Neuronal stem cell (in vitro differentiated cells): ENCODE results near the gene SLC2A4RG.

Source experiments
- DNase-seq: peaks from one replicate; pipeline ENCODE4 v3.0.0-alpha.2; 2013; ENCODE audit warnings: low spot score
- H2AFZ ChIP-seq: one replicate; pipeline ENCODE4 v1.6.1; 2013; ENCODE audit warnings: mild to moderate bottlenecking, low read length, inconsistent platforms
- H2AK5ac ChIP-seq: 2 replicates; pipeline ENCODE4 v1.6.1; 2013; ENCODE audit warnings: low read depth, mild to moderate bottlenecking, inconsistent platforms, low read length, moderate library complexity, mixed read lengths
- H2BK120ac ChIP-seq: 2 replicates; pipeline ENCODE4 v1.6.1; 2013; ENCODE audit warnings: low read depth, mild to moderate bottlenecking, inconsistent platforms, low read length, moderate library complexity, mixed read lengths
- H2BK12ac ChIP-seq: one replicate; pipeline ENCODE4 v1.6.1; 2013; ENCODE audit warnings: low read length, inconsistent platforms
- H2BK15ac ChIP-seq: 2 replicates; pipeline ENCODE4 v1.6.1; 2013; ENCODE audit warnings: mild to moderate bottlenecking, low read length, inconsistent platforms, mixed read lengths
- H2BK5ac ChIP-seq: one replicate; pipeline ENCODE4 v1.6.1; 2013; ENCODE audit warnings: inconsistent platforms, mild to moderate bottlenecking, low read length, moderate library complexity
- H3K14ac ChIP-seq: one replicate; pipeline ENCODE4 v1.6.1; 2013; ENCODE audit warnings: low read length, inconsistent platforms
- H3K18ac ChIP-seq: 2 replicates; pipeline ENCODE4 v1.6.1; 2013; ENCODE audit warnings: low read length, inconsistent platforms
- H3K23ac ChIP-seq: 2 replicates; pipeline ENCODE4 v1.6.1; 2013; ENCODE audit warnings: low read depth, mild to moderate bottlenecking, mixed read lengths, low read length, inconsistent platforms; ENCODE audit not compliant: poor library complexity
- H3K27ac ChIP-seq: replicated peaks from 3 replicates; pipeline ENCODE4 v1.5.1; 2013; ENCODE audit warnings: low read length, inconsistent platforms
- H3K27me3 ChIP-seq, 3 experiments: 2 replicates each; pipeline ENCODE4 v1.6.1; 2013; ENCODE audit warnings: low read length in 3 of 3, mild to moderate bottlenecking in 2 of 3, inconsistent platforms in 1 of 3, low read depth in 1 of 3, mixed read lengths in 1 of 3, moderate library complexity in 1 of 3; ENCODE audit not compliant: control insufficient read depth in 3 of 3, insufficient read depth in 3 of 3
- H3K36me3 ChIP-seq, 2 donors: replicated peaks in 1 of 2; 2 replicates each; pipeline ENCODE4 v1.6.1; 2013; ENCODE audit warnings: low read length in 2 of 2; ENCODE audit not compliant: control insufficient read depth in 2 of 2, insufficient read depth in 2 of 2
- H3K4ac ChIP-seq: 2 replicates; pipeline ENCODE4 v1.6.1; 2013; ENCODE audit warnings: inconsistent platforms, mild to moderate bottlenecking, low read length, moderate library complexity
- H3K4me1 ChIP-seq, 2 donors: 1 replicate in 1 of 2; 2 replicates in 1 of 2; pipeline ENCODE4 v1.6.1; 2013; ENCODE audit warnings: low read length in 2 of 2, low read depth in 1 of 2; ENCODE audit not compliant: control insufficient read depth in 2 of 2, insufficient read depth in 1 of 2
- H3K4me2 ChIP-seq: one replicate; pipeline ENCODE4 v1.6.1; 2013; ENCODE audit warnings: mild to moderate bottlenecking, low read length, inconsistent platforms; ENCODE audit not compliant: insufficient read depth, poor library complexity, severe bottlenecking
- H3K4me3 ChIP-seq, 2 donors: 2 replicates each; pipeline ENCODE4 v1.5.1; 2013; ENCODE audit warnings: low read length in 2 of 2, mild to moderate bottlenecking in 2 of 2, inconsistent platforms in 1 of 2, moderate library complexity in 1 of 2
- H3K79me1 ChIP-seq: one replicate; pipeline ENCODE4 v1.6.1; 2013; ENCODE audit warnings: low read depth, mild to moderate bottlenecking, inconsistent platforms, low read length, moderate library complexity
- H3K9ac ChIP-seq: one replicate; pipeline ENCODE4 v1.6.1; 2013; ENCODE audit warnings: mild to moderate bottlenecking, low read depth, low read length, inconsistent platforms; ENCODE audit not compliant: poor library complexity
- H3K9me3 ChIP-seq, 2 donors: replicated peaks in 1 of 2; 2 replicates each; pipeline versions ENCODE3 to v1.6.1; 2013; ENCODE audit warnings: low read length in 2 of 2, mild to moderate bottlenecking in 2 of 2, inconsistent platforms in 1 of 2, low read depth in 1 of 2, mixed read lengths in 1 of 2, moderate library complexity in 1 of 2; ENCODE audit not compliant: control insufficient read depth in 2 of 2, insufficient read depth in 1 of 2
- H4K8ac ChIP-seq: one replicate; pipeline ENCODE4 v1.6.1; 2013; ENCODE audit warnings: low read depth, mild to moderate bottlenecking, inconsistent platforms, low read length, moderate library complexity
- H4K91ac ChIP-seq: one replicate; pipeline ENCODE4 v1.6.1; 2013; ENCODE audit warnings: low read length, low read depth, mild to moderate bottlenecking, inconsistent platforms; ENCODE audit not compliant: poor library complexity
- WGBS, 2 donors: extraction: QIAGEN DNeasy Blood & Tissue Kit; methylation state at CpG; one replicate each; pipeline ENCODE4 v1.1.7; 2013; ENCODE audit warnings: missing lambda C conversion rate in 2 of 2, mixed read lengths in 1 of 2; ENCODE audit not compliant: insufficient read length in 2 of 2, insufficient replicate concordance in 1 of 2; ENCODE audit errors: extremely low coverage in 2 of 2; 5-methylcytosine and 5-hydroxymethylcytosine counted together

SLC2A4RG gene

DNA sequence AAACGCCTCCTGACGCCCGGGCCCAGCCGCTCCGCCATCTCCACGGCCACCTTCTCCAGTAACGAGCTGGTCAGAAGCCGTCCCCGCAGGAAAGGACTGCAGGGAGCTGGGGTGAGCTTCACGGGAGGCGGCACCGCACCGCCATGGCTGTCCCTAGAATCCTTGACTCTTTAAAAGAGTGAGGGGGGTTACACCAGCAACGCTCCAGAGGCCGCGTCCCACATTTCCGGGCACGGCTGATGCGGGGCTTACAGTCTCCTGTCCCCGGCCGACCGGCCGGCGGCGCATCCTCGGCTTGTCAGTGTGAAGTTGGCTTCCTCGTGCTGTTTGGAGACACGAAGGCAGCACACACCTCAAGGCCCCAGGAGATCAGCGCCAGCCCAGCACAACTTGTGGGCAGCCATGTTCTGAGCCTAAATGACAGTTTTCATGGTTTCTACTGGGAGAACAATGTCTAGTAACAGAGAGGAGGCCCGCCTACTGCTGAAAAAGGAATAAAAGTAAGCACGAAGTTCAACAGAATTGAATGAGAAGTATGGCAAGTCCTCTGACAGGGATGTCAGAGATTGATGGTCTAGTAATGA is 30.4 kb downstream of the SLC2A4RG start:
- Histone ChIP-seq H4K91ac (no peak overlapping the region), H2BK5ac (no peak overlapping the region), H2AFZ (no peak overlapping the region), H2BK12ac (no peak overlapping the region), H2BK15ac (no peak overlapping the region), H3K4ac (no peak overlapping the region), H2BK120ac (no peak overlapping the region), H3K18ac (no peak overlapping the region), H2AK5ac (no peak overlapping the region), H3K4me1 (peaks cover 1 to 2% of the 10 kb centered on the region in 2 donors), H3K4me3 (no peak overlapping the region), H3K4me2 (no peak overlapping the region), H3K9me3 (no peaks in the 10 kb centered on the region), H3K36me3 (peaks cover 3 to 62% of the 10 kb centered on the region in 2 donors), H3K14ac (no peak overlapping the region), H3K79me1 (peaks cover 9% of the 10 kb centered on the region), H3K27ac (no peak overlapping the region), H3K23ac (no peak overlapping the region), H3K9ac (no peak overlapping the region), H3K27me3 (no peaks in the 10 kb centered on the region), H4K8ac (no peak overlapping the region)
- WGBS, 2 donors = no CpG with 5 or more reads among the region's 31 CpGs
- no peak for DNase-seq

DNA sequence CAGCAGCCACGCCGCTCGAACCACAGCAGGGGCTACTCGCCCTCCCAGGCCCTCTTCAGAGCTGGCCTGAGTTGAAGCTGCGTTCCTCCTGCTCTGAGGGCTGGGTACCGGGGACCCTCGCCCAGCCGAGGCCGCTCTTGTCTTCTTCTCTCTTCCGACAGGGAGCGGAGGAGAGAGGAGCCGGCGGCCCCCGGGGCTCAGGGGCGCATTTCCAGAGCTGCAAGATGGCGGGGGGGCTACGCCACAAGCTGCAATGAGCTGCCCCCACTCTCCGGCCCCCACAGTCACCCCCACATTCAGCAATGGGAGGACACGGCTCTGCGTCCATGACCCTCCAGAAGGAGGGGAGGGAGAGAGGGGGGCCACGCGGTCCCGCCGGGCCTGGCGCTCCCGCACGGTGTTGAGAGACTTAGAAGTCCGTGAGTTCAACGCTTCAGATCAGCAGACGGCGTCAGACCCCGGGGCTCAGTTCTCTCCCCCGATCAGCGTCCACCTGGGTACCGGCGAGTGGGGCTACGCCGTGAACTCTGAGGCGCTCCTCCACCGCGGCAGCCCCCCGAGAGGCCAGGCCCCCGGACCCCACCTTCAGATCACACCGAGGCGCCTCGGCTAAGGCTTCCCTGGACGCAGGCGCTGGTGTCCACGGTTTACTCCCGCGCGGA is 31.6 kb downstream of the SLC2A4RG start:
- no peak overlapping the region for H3K14ac ChIP-seq
- H3K9ac ChIP-seq = no peak overlapping the region
- no peak overlapping the region for H3K23ac ChIP-seq

DNA sequence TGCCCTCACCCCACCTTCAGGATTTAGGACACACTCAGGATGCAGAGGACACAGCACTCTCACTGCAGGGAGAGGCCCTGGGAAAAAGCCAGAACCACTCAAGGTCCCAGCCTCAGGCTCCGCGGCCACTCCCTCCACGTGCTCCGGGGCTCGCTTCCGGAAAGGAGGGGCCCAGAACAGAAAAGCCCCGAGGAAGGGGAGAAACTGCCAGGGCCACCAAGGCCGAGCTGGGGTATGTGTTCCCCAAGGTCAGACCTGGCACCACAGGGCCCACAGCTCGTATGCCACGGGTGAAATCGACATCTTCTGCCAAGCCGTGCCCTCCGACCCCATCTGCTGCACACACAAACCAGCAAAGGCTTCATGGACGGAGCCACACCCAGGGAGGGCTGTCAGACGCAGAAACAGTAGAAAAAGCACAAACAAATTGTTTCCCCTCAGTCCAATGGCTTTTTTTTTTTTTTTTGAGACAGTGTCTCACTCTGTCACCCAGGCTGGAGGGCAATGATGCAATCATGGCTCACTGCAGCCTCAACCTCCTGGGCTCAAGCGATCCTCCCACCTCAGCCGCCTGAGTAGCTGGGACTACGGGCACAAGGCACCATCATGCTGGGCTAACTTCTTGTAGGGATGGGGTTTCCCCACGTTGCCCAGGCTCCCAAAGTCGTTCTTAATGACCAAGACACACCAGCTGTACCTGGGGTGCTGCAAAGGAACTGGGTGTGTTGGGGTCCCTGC is 33.4 kb downstream of the SLC2A4RG start:
- H2BK120ac ChIP-seq = no peak overlapping the region
- no peak overlapping the region for H3K4me3 ChIP-seq
- H3K27me3 ChIP-seq = no peaks in the 10 kb centered on the region
- H3K23ac ChIP-seq = peak overlapping the region; percentile 31
- H4K8ac ChIP-seq = no peak overlapping the region
- DNase-seq = no peak
- WGBS, 2 donors = no CpG with 5 or more reads among the region's 20 CpGs
- H3K79me1 ChIP-seq = peaks cover 12% of the 10 kb centered on the region
- no peak overlapping the region for H2BK5ac ChIP-seq
- H2BK15ac ChIP-seq = no peak overlapping the region
- no peak overlapping the region for H2AFZ ChIP-seq
- H3K4me2 ChIP-seq = no peak overlapping the region
- H3K9me3 ChIP-seq = no peaks in the 10 kb centered on the region
- H2BK12ac ChIP-seq = no peak overlapping the region
- H4K91ac ChIP-seq = no peak overlapping the region
- peaks cover 8% of the 10 kb centered on the region in 2 donors for H3K4me1 ChIP-seq
- peak overlapping the region; percentile 21 for H3K9ac ChIP-seq
- H3K27ac ChIP-seq = no peak overlapping the region
- peaks cover 1 to 49% of the 10 kb centered on the region in 2 donors for H3K36me3 ChIP-seq
- H2AK5ac ChIP-seq = no peak overlapping the region
- H3K18ac ChIP-seq = no peak overlapping the region
- H3K14ac ChIP-seq = no peak overlapping the region
- H3K4ac ChIP-seq = no peak overlapping the region

More for the DNA sequence above, 31.6 kb downstream of the SLC2A4RG start:
- H2BK15ac ChIP-seq = no peak overlapping the region
- H4K8ac ChIP-seq = peak overlapping the region; percentile 17
- H2BK12ac ChIP-seq = no peak overlapping the region
- H3K4me1 ChIP-seq = peaks cover 8% of the 10 kb centered on the region in 2 donors
- WGBS, 2 donors = no CpG with 5 or more reads among the region's 52 CpGs
- no peak overlapping the region for H2AK5ac ChIP-seq
- no peak overlapping the region for H2BK5ac ChIP-seq
- no peak overlapping the region for H3K4ac ChIP-seq
- no peak overlapping the region for H2AFZ ChIP-seq
- H3K4me3 ChIP-seq = no peak overlapping the region
- H3K18ac ChIP-seq = no peak overlapping the region
- DNase-seq = no peak
- no peak overlapping the region for H3K27ac ChIP-seq
- peaks cover 1 to 61% of the 10 kb centered on the region in 2 donors for H3K36me3 ChIP-seq
- no peaks in the 10 kb centered on the region for H3K27me3 ChIP-seq
- H2BK120ac ChIP-seq = no peak overlapping the region
- no peaks in the 10 kb centered on the region for H3K9me3 ChIP-seq
- H3K4me2 ChIP-seq = no peak overlapping the region
- H4K91ac ChIP-seq = no peak overlapping the region
- H3K79me1 ChIP-seq = peaks cover 9% of the 10 kb centered on the region
